H1 (cell line): Measurements from ENCODE around the gene NKPD1. TPM values are rescaled to one million over a fixed set of nuclear protein-coding genes. Genes with fewer than 3 reads are reported as not detected.

ENCODE experiments used
- CTCF ChIA-PET: fragments of 300-600 bp; sonication (Branson Sonifier 250); formaldehyde crosslinking; loops from one replicate; lab custom pipeline; 2021; ENCODE audit not compliant: partially characterized antibody; lab: Charles Lee
- POLR2A ChIA-PET: fragments of 300-600 bp; sonication (Branson Sonifier 250); formaldehyde crosslinking; loops from one replicate; lab custom pipeline; 2021; ENCODE audit warnings: inconsistent platforms; ENCODE audit not compliant: partially characterized antibody; lab: Charles Lee
- DNase-seq, 2 experiments: peaks; one replicate each; pipeline versions ENCODE4 v3.0.0 to v3.0.0-alpha.2; 2010 to 2022; ENCODE audit warnings: low spot score in 2 of 2, low read depth in 1 of 2, mixed read lengths in 1 of 2
- FAIRE-seq: peaks from 2 replicates; lab custom pipeline; 2011; peaks lifted over from hg19 to GRCh38; lab: Jason Lieb, UNC
- H2AFZ ChIP-seq: 2 replicates; pipeline ENCODE4 v1.8.1; 2012; ENCODE audit warnings: low read length, inconsistent platforms
- H2AK5ac ChIP-seq: 2 replicates; pipeline ENCODE4 v1.6.1; 2013; ENCODE audit warnings: low read depth, low read length
- H2BK120ac ChIP-seq: replicated peaks from 2 replicates; pipeline ENCODE3; 2013; ENCODE audit warnings: low read depth, low read length, inconsistent platforms
- H2BK12ac ChIP-seq: 2 replicates; pipeline ENCODE4 v1.6.1; 2013; ENCODE audit warnings: low read depth, low read length
- H2BK15ac ChIP-seq: 2 replicates; pipeline ENCODE4 v1.6.1; 2013; ENCODE audit warnings: low read length
- H2BK20ac ChIP-seq: 2 replicates; pipeline ENCODE4 v1.6.1; 2013; ENCODE audit warnings: low read length
- H2BK5ac ChIP-seq: 2 replicates; pipeline ENCODE4 v1.6.1; 2013; ENCODE audit warnings: low read depth, low read length
- H3K14ac ChIP-seq: 2 replicates; pipeline ENCODE4 v1.6.1; 2013; ENCODE audit warnings: inconsistent platforms; ENCODE audit not compliant: insufficient read length
- H3K18ac ChIP-seq: 2 replicates; pipeline ENCODE4 v1.6.1; 2013; ENCODE audit warnings: low read length; ENCODE audit errors: extremely low read depth
- H3K23ac ChIP-seq: 2 replicates; pipeline ENCODE4 v1.6.1; 2013; ENCODE audit warnings: inconsistent platforms; ENCODE audit not compliant: insufficient read length
- H3K23me2 ChIP-seq: 2 replicates; pipeline ENCODE4 v1.6.1; 2013; ENCODE audit warnings: low read depth, low read length
- H3K27ac ChIP-seq: 2 replicates; pipeline ENCODE4 v1.6.1; 2011; ENCODE audit warnings: low read depth, low read length, inconsistent platforms
- H3K27me3 ChIP-seq, 4 experiments: replicated peaks in 1 of 4; 1 replicate in 1 of 4; 2 replicates in 3 of 4; pipeline versions ENCODE4 v1.6.1 to v1.8.1; 2011 to 2013; ENCODE audit warnings: low read length in 3 of 4, mild to moderate bottlenecking in 3 of 4, inconsistent platforms in 2 of 4, mixed read lengths in 2 of 4, moderate library complexity in 1 of 4; ENCODE audit not compliant: control insufficient read depth in 3 of 4, insufficient read depth in 3 of 4; ENCODE audit errors: extremely low read depth in 1 of 4
- H3K36me3 ChIP-seq, 4 experiments: 2 replicates each; pipeline versions ENCODE4 v1.6.1 to v1.8.1; 2011 to 2013; ENCODE audit warnings: mild to moderate bottlenecking in 4 of 4, low read length in 3 of 4, moderate library complexity in 2 of 4, control low read depth in 1 of 4, inconsistent platforms in 1 of 4; ENCODE audit not compliant: insufficient read depth in 4 of 4, control insufficient read depth in 2 of 4
- H3K4ac ChIP-seq: replicated peaks from 2 replicates; pipeline ENCODE3; 2013; ENCODE audit warnings: low read length, low read depth, mixed read lengths, inconsistent platforms; ENCODE audit not compliant: insufficient read length
- H3K4me1 ChIP-seq, 4 experiments: replicated peaks in 1 of 4; 1 replicate in 1 of 4; 2 replicates in 3 of 4; pipeline versions ENCODE4 v1.6.1 to v1.8.1; 2011 to 2013; ENCODE audit warnings: low read length in 3 of 4, inconsistent platforms in 2 of 4, mixed read lengths in 1 of 4; ENCODE audit not compliant: insufficient read depth in 4 of 4, control insufficient read depth in 3 of 4
- H3K4me2 ChIP-seq, 2 experiments: 2 replicates each; pipeline versions ENCODE4 v1.6.1 to v1.8.1; 2011 to 2013; ENCODE audit warnings: low read depth in 2 of 2, low read length in 2 of 2, control low read depth in 1 of 2, inconsistent platforms in 1 of 2, mild to moderate bottlenecking in 1 of 2; ENCODE audit not compliant: insufficient read depth in 1 of 2
- H3K4me3 ChIP-seq, 4 experiments: fragments of 200-600, 300-600 bp in 1 of 4; sonication (generic), shearing (Covaris generic), sonication (Bioruptor Twin) in 1 of 4; 2 replicates each; pipeline versions ENCODE4 v1.5.1 to v1.8.1; 2011 to 2016; ENCODE audit warnings: low read length in 4 of 4, low read depth in 3 of 4, control low read depth in 2 of 4, inconsistent platforms in 2 of 4, mild to moderate bottlenecking in 2 of 4, mixed read lengths in 1 of 4, moderate library complexity in 1 of 4; ENCODE audit not compliant: insufficient read depth in 2 of 4; ENCODE audit errors: extremely low read depth in 1 of 4
- H3K56ac ChIP-seq: replicated peaks from 2 replicates; pipeline ENCODE3; 2013; ENCODE audit warnings: low read depth, mild to moderate bottlenecking, mixed read lengths, low read length, inconsistent platforms; ENCODE audit not compliant: insufficient read length
- H3K79me1 ChIP-seq: 2 replicates; pipeline ENCODE4 v1.6.1; 2013; ENCODE audit warnings: low read depth, low read length, control low read depth
- H3K79me2 ChIP-seq, 2 experiments: 2 replicates each; pipeline versions ENCODE4 v1.6.1 to v1.8.1; 2012 to 2013; ENCODE audit warnings: low read length in 2 of 2, mild to moderate bottlenecking in 2 of 2, inconsistent platforms in 1 of 2; ENCODE audit not compliant: insufficient read depth in 2 of 2, control insufficient read depth in 1 of 2
- H3K9ac ChIP-seq, 4 experiments: replicated peaks in 1 of 4; 1 replicate in 1 of 4; 2 replicates in 3 of 4; pipeline versions ENCODE4 v1.6.1 to v1.8.1; 2011 to 2013; ENCODE audit warnings: low read depth in 3 of 4, low read length in 3 of 4, control low read depth in 2 of 4, mild to moderate bottlenecking in 2 of 4, moderate library complexity in 2 of 4, inconsistent platforms in 1 of 4; ENCODE audit errors: extremely low read depth in 1 of 4
- H3K9me3 ChIP-seq, 2 experiments: 2 replicates each; pipeline versions ENCODE4 v1.6.1 to v1.8.1; 2012 to 2013; ENCODE audit warnings: mild to moderate bottlenecking in 2 of 2, moderate library complexity in 2 of 2, control low read depth in 1 of 2, inconsistent platforms in 1 of 2, low read depth in 1 of 2, low read length in 1 of 2, mixed read lengths in 1 of 2; ENCODE audit not compliant: insufficient read depth in 2 of 2
- H4K20me1 ChIP-seq, 2 experiments: replicated peaks in 1 of 2; 2 replicates each; pipeline versions ENCODE3 to v1.8.1; 2011 to 2013; ENCODE audit warnings: inconsistent platforms in 2 of 2, low read length in 2 of 2, mild to moderate bottlenecking in 1 of 2; ENCODE audit not compliant: insufficient read depth in 2 of 2, control insufficient read depth in 1 of 2
- H4K5ac ChIP-seq: 2 replicates; pipeline ENCODE4 v1.6.1; 2013; ENCODE audit warnings: low read length, low read depth, mixed read lengths, inconsistent platforms; ENCODE audit not compliant: insufficient read length
- H4K8ac ChIP-seq: 2 replicates; pipeline ENCODE4 v1.8.0; 2013; ENCODE audit warnings: mild to moderate bottlenecking, moderate library complexity, low read length, inconsistent platforms; ENCODE audit not compliant: insufficient read depth; ENCODE audit errors: extremely low read depth
- H4K91ac ChIP-seq: replicated peaks from 2 replicates; pipeline ENCODE3; 2013; ENCODE audit warnings: low read length, mixed read lengths, inconsistent platforms; ENCODE audit not compliant: insufficient read length
- EGR1 ChIP-seq: IDR thresholded peaks from 2 replicates; pipeline ENCODE4 v1.6.1; 2011; ENCODE audit warnings: low read depth, low read length, borderline replicate concordance
- WGBS, 2 experiments: shearing (Covaris generic) in 1 of 2; methylation state at CpG; one replicate each; pipeline versions ENCODE4 v1.1.6 to v1.1.7; 2013 to 2015; ENCODE audit warnings: low lambda C conversion rate in 2 of 2, mixed read lengths in 2 of 2, inconsistent platforms in 1 of 2, low coverage in 1 of 2, missing lambda C conversion rate in 1 of 2; ENCODE audit not compliant: insufficient replicate concordance in 2 of 2, insufficient coverage in 1 of 2, insufficient read length in 1 of 2; ENCODE audit errors: extremely low coverage in 1 of 2, missing lambda C conversion rate in 1 of 2; 5-methylcytosine and 5-hydroxymethylcytosine counted together
- polyA plus RNA-seq, 7 experiments: library from polyadenylated mRNA; depleted of rRNA in 3 of 7; stranded (reverse) in 5 of 7; unstranded in 2 of 7; fragments of >200 nt in 5 of 7; fragments of 200-250 nt in 2 of 7; gene quantifications; 1 replicate in 5 of 7; 2 replicates in 1 of 7; 4 replicates in 1 of 7; pipeline versions ENCODE4 v1.2.1 to v1.2.3, GENCODE V29; 2011 to 2013; ENCODE audit warnings: missing spikeins in 2 of 7, mixed read lengths in 2 of 7
- total RNA-seq: library from RNA; stranded (reverse); fragmentation: NEBNext Ultra II Directional; extraction: Animal tissue kit (Norgen Biotek cat#: 25700); gene quantifications from 2 replicates; pipeline ENCODE4 v1.2.1, GENCODE V29; 2021
- TF ChIP-seq, protein P1 (sequence below), 3 experiments: IDR thresholded peaks; 1 replicate in 2 of 3; 2 replicates in 1 of 3; pipeline versions ENCODE4 v1.5.1 to v1.6.1; 2011; ENCODE audit warnings: low read length in 3 of 3, mild to moderate bottlenecking in 3 of 3, inconsistent platforms in 2 of 3, low read depth in 1 of 3, moderate library complexity in 1 of 3; ENCODE audit not compliant: insufficient read depth in 1 of 3; ENCODE audit errors: control extremely low read depth in 1 of 3

The NKPD1 gene
- total and polyA plus RNA-seq, 2 of the 8 experiments (the other 6 are each of a cell fraction or from before 2014, with no cell fraction given), result 0.30 to 0.39 TPM

DNA sequence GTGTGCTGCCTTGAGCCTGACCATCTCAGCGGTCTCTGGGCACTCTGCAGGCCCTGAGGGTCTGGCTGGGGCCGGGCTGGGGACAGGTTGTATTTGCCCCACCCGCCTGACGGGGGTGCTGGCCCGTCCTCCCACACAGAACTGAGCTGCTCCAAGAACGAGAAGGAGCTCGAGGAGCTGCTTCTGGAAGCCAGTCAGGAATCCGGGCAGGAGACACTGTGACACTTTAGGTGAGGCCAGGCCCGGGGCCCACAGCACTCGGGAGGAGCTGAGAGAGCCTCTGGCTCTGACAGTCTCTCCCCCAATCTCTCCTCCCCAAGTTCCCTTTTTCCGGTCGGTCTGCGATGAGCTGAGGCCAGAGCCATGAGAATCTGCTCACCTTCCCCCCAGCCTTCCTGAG, 14.5 kb downstream of the NKPD1 start:
- H3K23me2 ChIP-seq, result no peaks in the 10 kb centered on the region
- H3K4me1 ChIP-seq, result no peaks in the 10 kb centered on the region; a peak in 1 of 7 replicates
- H3K4me3 ChIP-seq, result no peak overlapping the region
- H2AK5ac ChIP-seq, result no peak overlapping the region
- H2BK20ac ChIP-seq, result no peak overlapping the region
- no peak overlapping the region for H3K23ac ChIP-seq
- peaks cover 2 to 17% (median 7%) of the 10 kb centered on the region in 4 experiments; a peak in 5 of 8 replicates for H3K36me3 ChIP-seq
- POLR2A ChIA-PET, result interaction anchor here (0.8 to 1.9 kb wide), 7 partner anchors 9 to 54 kb away, joined by 3 to 8 read pairs (median 5); partner anchors contain the start of genes NKPD1 and PPP1R37
- H4K91ac ChIP-seq, result no peak overlapping the region
- no peak overlapping the region; the same call in none of the 2 replicates for H4K8ac ChIP-seq
- no peak overlapping the region for H3K56ac ChIP-seq
- no peak overlapping the region for H3K4me2 ChIP-seq
- no peak overlapping the region for H3K27ac ChIP-seq
- no peak overlapping the region for H3K18ac ChIP-seq
- no peaks in the 10 kb centered on the region for H3K9me3 ChIP-seq
- WGBS, 2 experiments, result 90% methylated on average over 9 of the region's 13 CpGs; no CpG with 5 or more reads in 1 of the 2 experiments
- no peak overlapping the region for H4K5ac ChIP-seq
- TF ChIP-seq, protein P1, sequence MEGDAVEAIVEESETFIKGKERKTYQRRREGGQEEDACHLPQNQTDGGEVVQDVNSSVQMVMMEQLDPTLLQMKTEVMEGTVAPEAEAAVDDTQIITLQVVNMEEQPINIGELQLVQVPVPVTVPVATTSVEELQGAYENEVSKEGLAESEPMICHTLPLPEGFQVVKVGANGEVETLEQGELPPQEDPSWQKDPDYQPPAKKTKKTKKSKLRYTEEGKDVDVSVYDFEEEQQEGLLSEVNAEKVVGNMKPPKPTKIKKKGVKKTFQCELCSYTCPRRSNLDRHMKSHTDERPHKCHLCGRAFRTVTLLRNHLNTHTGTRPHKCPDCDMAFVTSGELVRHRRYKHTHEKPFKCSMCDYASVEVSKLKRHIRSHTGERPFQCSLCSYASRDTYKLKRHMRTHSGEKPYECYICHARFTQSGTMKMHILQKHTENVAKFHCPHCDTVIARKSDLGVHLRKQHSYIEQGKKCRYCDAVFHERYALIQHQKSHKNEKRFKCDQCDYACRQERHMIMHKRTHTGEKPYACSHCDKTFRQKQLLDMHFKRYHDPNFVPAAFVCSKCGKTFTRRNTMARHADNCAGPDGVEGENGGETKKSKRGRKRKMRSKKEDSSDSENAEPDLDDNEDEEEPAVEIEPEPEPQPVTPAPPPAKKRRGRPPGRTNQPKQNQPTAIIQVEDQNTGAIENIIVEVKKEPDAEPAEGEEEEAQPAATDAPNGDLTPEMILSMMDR (IDR thresholded peaks at IDR 0.05; ENCODE audit: control extremely low read depth in 1 of 3, insufficient read depth in 1 of 3, low read depth in 1 of 3, low read length in 3 of 3), result peak in 1 of 3 experiments; percentile 11; a peak in 1 of 4 replicates
- TF ChIP-seq EGR1, result no peak
- no peak overlapping the region for H2BK5ac ChIP-seq
- peaks cover 0 to 20% of the 10 kb centered on the region in 2 experiments for H4K20me1 ChIP-seq
- no peak overlapping the region for H2BK120ac ChIP-seq
- H3K14ac ChIP-seq, result no peak overlapping the region
- H2AFZ ChIP-seq, result no peak overlapping the region
- DNase-seq, result no peak
- peaks cover 0 to 3% (median 1%) of the 10 kb centered on the region in 4 experiments; a peak in 2 of 7 replicates for H3K27me3 ChIP-seq
- H3K79me2 ChIP-seq, result no peaks in the 10 kb centered on the region
- no peak overlapping the region for H3K9ac ChIP-seq
- no peak for FAIRE-seq
- H2BK15ac ChIP-seq, result no peak overlapping the region
- H2BK12ac ChIP-seq, result no peak overlapping the region
- CTCF ChIA-PET, result interaction anchor here (0.6 to 5.6 kb wide), 14 partner anchors 9 to 193 kb away, joined by 3 to 44 read pairs (median 4); partner anchors contain the start of genes BLOC1S3 and NKPD1
- H3K4ac ChIP-seq, result no peak overlapping the region
- H3K79me1 ChIP-seq, result no peaks in the 10 kb centered on the region; the same call in 1 of the 2 replicates
